DND-41 (cell line): Measurements from ENCODE around the gene MARK4.

ENCODE experiments used
- CTCF ChIP-seq: IDR thresholded peaks from 2 replicates; pipeline ENCODE4 v1.5.1; 2012; ENCODE audit warnings: borderline replicate concordance, low read length, moderate library complexity, mild to moderate bottlenecking; ENCODE audit not compliant: poor library complexity, severe bottlenecking; ENCODE audit errors: extremely low read depth
- EZH2 ChIP-seq: IDR thresholded peaks from 3 replicates; pipeline ENCODE4 v1.6.1; 2012; ENCODE audit warnings: borderline replicate concordance, low read depth, mild to moderate bottlenecking, moderate library complexity, low read length, inconsistent platforms; ENCODE audit not compliant: severe bottlenecking

- TF ChIP-seq CTCF (no peak), EZH2 (no peak)
Measured at GRCh38 chr19:45280471-45280961, 29.4 kb downstream of the MARK4 start.
